OCI-LY7 (cell line): ENCODE measurements around the gene CPNE4. TPM values are rescaled to one million over a fixed set of nuclear protein-coding genes. Genes with fewer than 3 reads are reported as not detected.

Experiments used
- BruUV-seq: library from RNA; stranded (reverse); fragments of 400-500 nt; replicated peaks from 2 replicates; lab custom pipeline; 2021; lab: Mats Ljungman, UMichigan
- CTCF ChIA-PET: fragments of 300-600 bp; sonication (Branson Sonifier 250); formaldehyde crosslinking; loops from one replicate; lab custom pipeline; 2022; ENCODE audit warnings: antibody characterized with exemption; ENCODE audit not compliant: unreplicated experiment; lab: Charles Lee
- POLR2A ChIA-PET: fragments of 300-600 bp; sonication (Branson Sonifier 250); formaldehyde crosslinking; loops from one replicate; lab custom pipeline; 2022; ENCODE audit warnings: antibody characterized with exemption; lab: Charles Lee
- DNase-seq: peaks from one replicate; pipeline ENCODE4 v3.0.0-alpha.2; 2015; ENCODE audit warnings: low spot score
- H2AFZ ChIP-seq: fragments of 200-600 bp; sonication (generic), shearing (Covaris generic); 2 replicates; pipeline ENCODE4 v1.6.1; 2014; ENCODE audit warnings: mild to moderate bottlenecking, antibody characterized with exemption, low read length, moderate library complexity
- H3K27ac ChIP-seq: fragments of 200-600 bp; sonication (generic); 2 replicates; pipeline ENCODE4 v1.5.1; 2014; ENCODE audit warnings: mixed run types, low read depth, mild to moderate bottlenecking, moderate library complexity, low read length, inconsistent platforms; ENCODE audit not compliant: poor library complexity, severe bottlenecking
- H3K36me3 ChIP-seq: fragments of 200-600 bp; sonication (generic); 2 replicates; pipeline ENCODE4 v1.6.1; 2014; ENCODE audit warnings: mild to moderate bottlenecking, antibody characterized with exemption, low read length, moderate library complexity, mixed read lengths; ENCODE audit not compliant: insufficient read depth
- H3K4me1 ChIP-seq: fragments of 200-600 bp; sonication (generic); 2 replicates; pipeline ENCODE4 v1.5.1; 2014; ENCODE audit warnings: mild to moderate bottlenecking, low read length; ENCODE audit not compliant: insufficient read depth, poor library complexity, severe bottlenecking
- H3K4me2 ChIP-seq: fragments of 200-600 bp; sonication (generic); 2 replicates; pipeline ENCODE4 v1.6.1; 2014; ENCODE audit warnings: mild to moderate bottlenecking, low read length
- H3K4me3 ChIP-seq: fragments of 200-600 bp; sonication (generic); 2 replicates; pipeline ENCODE4 v1.5.1; 2014; ENCODE audit warnings: mild to moderate bottlenecking, low read depth, low read length; ENCODE audit not compliant: poor library complexity, severe bottlenecking
- H3K79me2 ChIP-seq: fragments of 200-600 bp; sonication (generic); 2 replicates; pipeline ENCODE4 v1.6.1; 2016; ENCODE audit warnings: low read depth, mild to moderate bottlenecking, low read length, moderate library complexity, mixed read lengths; ENCODE audit not compliant: insufficient read depth
- H3K9me2 ChIP-seq: fragments of 200-600 bp; sonication (generic); 2 replicates; pipeline ENCODE4 v1.6.1; 2016; ENCODE audit warnings: mild to moderate bottlenecking, low read length, mixed read lengths; ENCODE audit not compliant: insufficient read depth
- H3K9me3 ChIP-seq: fragments of 200-600 bp; sonication (generic); 2 replicates; pipeline ENCODE4 v1.6.1; 2014; ENCODE audit warnings: mild to moderate bottlenecking, mixed run types, low read length, mixed read lengths
- H4K20me1 ChIP-seq: fragments of 200-600 bp; sonication (generic); 2 replicates; pipeline ENCODE4 v1.6.1; 2014; ENCODE audit warnings: mild to moderate bottlenecking, antibody characterized with exemption, low read length, moderate library complexity, mixed read lengths; ENCODE audit not compliant: insufficient read depth
- EZH2phosphoT487 ChIP-seq: fragments of 200-600 bp; sonication (generic); IDR thresholded peaks from 2 replicates; pipeline ENCODE4 v1.6.1; 2018; ENCODE audit warnings: low read depth, borderline replicate concordance, mild to moderate bottlenecking, mixed run types, antibody characterized with exemption, low read length, moderate library complexity, mixed read lengths
- intact Hi-C: fragments of 100-400 bp; cut with micrococcal nuclease; formaldehyde crosslinking; loops from one replicate; pipeline ENCODE4 v1.10.0; 2022; ENCODE audit not compliant: unreplicated experiment
- total RNA-seq, 2 experiments: library from RNA; depleted of rRNA in 1 of 2; stranded (reverse); fragments of >200 nt in 1 of 2; shearing (Covaris generic) in 1 of 2; gene quantifications; 2 replicates each; pipeline ENCODE4 v1.2.3, GENCODE V29; 2014 to 2022
- TF ChIP-seq, protein P1 (sequence below): fragments of 200-600 bp; sonication (generic); conservative IDR thresholded peaks from 2 replicates; pipeline ENCODE4 v1.5.1; 2014; ENCODE audit warnings: mild to moderate bottlenecking, antibody characterized with exemption, low read length, moderate library complexity, mixed read lengths

Gene CPNE4
- total RNA-seq, 2 experiments from 2014 or later = not detected

DNA sequence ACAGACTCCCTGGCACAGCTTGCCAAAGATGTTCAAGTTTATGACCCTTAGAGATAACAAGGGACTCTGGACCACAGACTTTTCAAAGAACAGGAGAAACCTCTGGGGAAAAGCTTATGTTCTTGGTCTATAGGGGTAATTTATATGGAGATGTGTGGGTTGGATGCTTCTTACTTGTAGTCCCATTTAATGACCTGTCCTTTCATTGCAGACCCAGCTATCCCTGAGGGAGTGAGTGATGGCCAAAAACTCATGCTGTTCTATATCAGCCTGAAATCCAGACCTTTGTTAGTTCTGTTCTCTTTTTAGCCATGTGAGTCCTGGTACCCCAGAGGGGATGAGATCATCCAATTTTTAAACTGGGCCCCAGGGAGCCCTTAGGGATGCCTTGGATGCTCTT is 488.4 kb downstream of the CPNE4 start:
- H2AFZ ChIP-seq = no peak overlapping the region
- H3K79me2 ChIP-seq = no peaks in the 10 kb centered on the region
- H3K9me2 ChIP-seq = no peaks in the 10 kb centered on the region
- ChIA-PET POLR2A (no interaction called here), CTCF (no interaction called here)
- no peak overlapping the region for H3K27ac ChIP-seq
- DNase-seq = no peak
- intact Hi-C loops = no loop called here
- H3K4me1 ChIP-seq = no peaks in the 10 kb centered on the region
- no peak overlapping the region for H3K4me2 ChIP-seq
- H3K4me3 ChIP-seq = no peak overlapping the region
- TF ChIP-seq, protein P1, sequence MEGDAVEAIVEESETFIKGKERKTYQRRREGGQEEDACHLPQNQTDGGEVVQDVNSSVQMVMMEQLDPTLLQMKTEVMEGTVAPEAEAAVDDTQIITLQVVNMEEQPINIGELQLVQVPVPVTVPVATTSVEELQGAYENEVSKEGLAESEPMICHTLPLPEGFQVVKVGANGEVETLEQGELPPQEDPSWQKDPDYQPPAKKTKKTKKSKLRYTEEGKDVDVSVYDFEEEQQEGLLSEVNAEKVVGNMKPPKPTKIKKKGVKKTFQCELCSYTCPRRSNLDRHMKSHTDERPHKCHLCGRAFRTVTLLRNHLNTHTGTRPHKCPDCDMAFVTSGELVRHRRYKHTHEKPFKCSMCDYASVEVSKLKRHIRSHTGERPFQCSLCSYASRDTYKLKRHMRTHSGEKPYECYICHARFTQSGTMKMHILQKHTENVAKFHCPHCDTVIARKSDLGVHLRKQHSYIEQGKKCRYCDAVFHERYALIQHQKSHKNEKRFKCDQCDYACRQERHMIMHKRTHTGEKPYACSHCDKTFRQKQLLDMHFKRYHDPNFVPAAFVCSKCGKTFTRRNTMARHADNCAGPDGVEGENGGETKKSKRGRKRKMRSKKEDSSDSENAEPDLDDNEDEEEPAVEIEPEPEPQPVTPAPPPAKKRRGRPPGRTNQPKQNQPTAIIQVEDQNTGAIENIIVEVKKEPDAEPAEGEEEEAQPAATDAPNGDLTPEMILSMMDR = no peak
- TF ChIP-seq EZH2phosphoT487 = no peak
- no peaks in the 10 kb centered on the region for H4K20me1 ChIP-seq
- H3K9me3 ChIP-seq = no peaks in the 10 kb centered on the region
- BruUV-seq = no TSS peak
- no peaks in the 10 kb centered on the region for H3K36me3 ChIP-seq

DNA sequence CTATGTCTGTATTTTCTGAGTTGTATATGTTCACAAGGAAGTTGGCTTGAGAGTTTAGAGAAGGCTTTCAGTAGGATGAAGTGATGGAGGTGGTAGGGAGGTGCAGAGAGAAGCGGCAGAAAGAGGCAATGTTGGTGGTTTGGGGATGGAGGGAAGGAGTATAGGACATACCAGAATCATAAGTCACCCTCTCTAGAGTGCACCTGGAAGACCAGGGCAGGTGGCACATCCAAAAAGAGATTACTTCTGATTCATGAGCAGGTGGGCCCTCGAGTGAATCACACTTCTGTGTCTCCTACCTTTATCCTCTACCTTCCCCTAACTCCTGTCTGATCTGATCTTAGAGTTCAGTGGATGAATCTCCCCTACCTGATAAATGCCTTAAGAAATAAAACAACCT is 490.3 kb downstream of the CPNE4 start:
- Histone ChIP-seq H3K4me3 (no peak overlapping the region), H3K79me2 (no peaks in the 10 kb centered on the region), H3K27ac (no peak overlapping the region), H4K20me1 (no peaks in the 10 kb centered on the region), H3K36me3 (no peaks in the 10 kb centered on the region), H2AFZ (no peak overlapping the region), H3K4me2 (no peak overlapping the region), H3K4me1 (no peaks in the 10 kb centered on the region), H3K9me2 (no peaks in the 10 kb centered on the region), H3K9me3 (no peaks in the 10 kb centered on the region)
- ChIA-PET CTCF (no interaction called here), POLR2A (no interaction called here)
- no peak for DNase-seq
- TF ChIP-seq EZH2phosphoT487 = no peak
- TF ChIP-seq, protein P1 = no peak
- intact Hi-C loops = no loop called here
- BruUV-seq = no TSS peak

- CTCF ChIA-PET = no interaction called here
- no TSS peak for BruUV-seq
- DNase-seq = no peak
- Histone ChIP-seq H3K4me2 (no peak overlapping the region), H3K79me2 (no peaks in the 10 kb centered on the region), H4K20me1 (no peaks in the 10 kb centered on the region), H3K27ac (no peak overlapping the region), H3K9me3 (no peaks in the 10 kb centered on the region), H3K4me3 (no peak overlapping the region), H3K9me2 (no peaks in the 10 kb centered on the region), H2AFZ (no peak overlapping the region), H3K36me3 (no peaks in the 10 kb centered on the region), H3K4me1 (no peaks in the 10 kb centered on the region)
- POLR2A ChIA-PET = interaction anchor here (0.7 kb wide), 1 partner anchor 433 kb away, joined by 3 read pairs; no protein-coding TSS in a partner anchor
- intact Hi-C loops = no loop called here
- no peak for TF ChIP-seq EZH2phosphoT487
- TF ChIP-seq, protein P1 = no peak
Measured at GRCh38 chr3:131543714-131544113, 491.1 kb downstream of the CPNE4 start.
